ENCODE data around the gene MYLK.

The MYLK gene

DNA sequence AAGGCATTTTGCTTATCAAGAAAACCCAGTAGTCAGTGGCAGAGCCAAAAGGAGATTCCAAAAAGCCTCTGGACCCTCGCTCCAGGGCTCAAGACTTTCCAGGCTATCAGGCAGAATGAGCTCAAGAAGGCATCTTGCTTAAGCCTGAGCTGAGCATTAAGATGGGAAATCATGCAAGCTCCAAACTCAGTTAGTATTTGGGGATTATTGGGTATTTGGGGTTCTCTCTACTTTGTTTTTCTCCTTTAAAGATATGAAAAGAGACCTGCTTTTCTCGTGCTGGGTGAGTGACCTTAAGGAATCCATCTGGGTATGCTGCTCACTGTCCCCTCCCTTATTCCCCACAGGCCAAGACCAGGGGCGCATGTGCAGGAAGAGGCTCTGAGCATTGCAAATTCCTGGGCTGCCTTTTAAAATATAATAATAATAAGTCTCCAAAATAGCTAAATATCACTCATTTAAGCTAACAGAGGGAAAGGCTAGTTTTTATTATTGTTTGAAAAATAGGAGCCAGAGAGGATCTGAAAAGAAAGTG is 223.9 kb downstream of the MYLK start:
- DNase-seq, result no peak

DNA sequence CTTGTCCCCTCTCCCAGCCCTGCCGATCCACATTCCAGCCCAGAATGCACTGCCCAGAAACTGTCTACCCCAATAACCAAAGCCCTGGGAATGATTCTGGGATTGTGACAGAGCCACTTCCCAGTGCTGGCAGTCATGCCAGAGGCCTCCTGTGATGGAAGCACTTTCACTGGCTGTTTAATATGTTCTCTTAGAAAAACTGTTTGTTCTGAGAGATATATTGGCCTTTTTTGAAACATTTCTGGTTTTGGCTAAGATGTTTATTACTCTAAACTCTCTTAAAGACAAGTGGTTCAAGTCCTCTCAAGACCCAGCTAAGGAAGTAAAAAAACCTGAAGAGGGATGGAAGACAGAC is 225.3 kb downstream of the MYLK start:
- DNase-seq, result no peak

DNA sequence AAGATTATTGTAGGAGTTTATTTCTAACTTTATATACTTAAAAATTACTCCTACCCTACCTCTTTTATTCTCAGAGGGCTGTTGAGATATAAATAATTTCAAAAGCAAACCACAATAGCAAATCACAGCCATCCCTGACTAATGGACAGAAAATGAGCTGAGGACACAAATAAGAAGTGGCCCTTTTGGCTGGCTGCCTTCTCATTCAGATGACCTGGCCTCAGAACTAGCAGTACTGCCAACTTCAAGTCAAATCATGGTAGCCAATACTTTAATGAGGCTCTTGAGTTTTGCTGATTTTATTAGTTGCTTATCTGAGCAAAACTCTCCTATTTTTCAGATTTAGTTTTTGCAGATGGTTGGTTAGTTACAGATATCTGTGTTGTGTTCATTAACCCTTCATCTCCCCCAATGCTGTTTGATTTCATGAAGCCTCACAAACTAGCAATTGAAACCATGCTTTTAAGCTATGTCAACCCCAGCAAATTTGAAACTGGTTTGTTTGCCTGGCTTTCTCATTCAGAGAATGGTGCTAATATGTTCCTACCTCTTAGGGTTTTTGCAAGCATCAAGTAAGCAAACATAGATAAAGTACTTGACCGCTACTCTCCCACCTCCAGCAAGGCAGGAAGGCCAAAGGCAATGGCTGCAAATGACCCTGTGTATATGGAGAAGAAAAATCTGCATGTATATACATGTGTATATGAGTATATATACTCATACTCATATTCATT is 225.8 kb downstream of the MYLK start:
- DNase-seq, result no peak

DNA sequence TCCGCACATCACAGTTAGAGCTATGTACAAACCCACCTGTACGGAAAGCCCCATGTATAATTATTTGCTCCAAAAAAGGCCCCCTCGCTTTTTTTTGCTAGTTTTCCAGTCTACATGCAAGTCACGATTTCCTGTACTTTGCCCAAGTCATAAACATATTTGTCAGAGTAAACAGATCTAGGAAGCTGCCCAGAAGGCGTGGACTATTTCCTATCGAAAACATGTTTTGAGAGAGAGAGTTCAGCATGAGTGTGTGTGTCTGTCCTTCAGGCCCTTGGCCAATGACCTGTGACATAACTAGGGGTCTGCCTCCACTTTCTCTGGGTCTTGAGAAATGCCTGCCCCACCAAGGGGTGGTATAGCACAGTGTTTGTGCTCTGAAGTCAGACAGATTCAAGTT is 226.6 kb downstream of the MYLK start:
- DNase-seq, result no peak

DNA sequence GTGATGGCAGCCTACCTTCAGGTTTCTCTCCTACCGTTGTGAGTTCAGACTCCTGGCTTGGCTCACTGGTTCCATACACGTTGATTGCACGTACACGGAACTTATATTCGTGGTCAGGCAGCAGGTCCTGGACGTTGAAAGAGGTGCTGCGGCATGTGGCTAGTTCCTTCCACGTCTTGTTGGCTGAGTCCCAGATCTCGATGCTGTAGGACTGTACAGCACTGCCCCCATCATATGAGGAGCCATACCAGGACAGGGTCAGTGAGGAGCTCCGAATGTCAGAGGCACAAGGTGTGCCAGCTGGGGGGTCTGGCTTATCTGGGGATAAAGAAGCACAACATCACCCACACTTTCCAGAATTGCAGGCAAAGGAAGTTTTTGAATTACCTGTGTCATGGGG is 227.0 kb downstream of the MYLK start:
- DNase-seq, result no peak

DNA sequence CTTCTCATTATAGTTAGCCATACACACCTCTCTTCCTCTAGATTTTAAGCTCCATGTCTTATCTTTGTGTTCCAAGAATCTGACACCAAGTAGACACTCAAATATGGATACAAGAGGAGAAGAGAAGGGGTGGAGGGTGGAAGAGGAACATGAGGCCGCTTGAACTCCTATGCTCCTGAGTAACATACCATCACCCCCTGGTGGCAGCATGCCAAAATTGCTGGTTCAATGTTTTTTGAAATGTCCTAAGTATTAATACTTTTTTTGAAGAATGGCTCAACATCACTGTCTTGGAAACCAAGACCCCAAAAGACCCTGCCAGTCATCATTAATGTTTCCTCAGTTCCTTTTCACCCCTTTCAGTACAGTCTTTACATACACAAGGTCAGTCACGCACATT is 227.4 kb downstream of the MYLK start:
- DNase-seq, result no peak

DNA sequence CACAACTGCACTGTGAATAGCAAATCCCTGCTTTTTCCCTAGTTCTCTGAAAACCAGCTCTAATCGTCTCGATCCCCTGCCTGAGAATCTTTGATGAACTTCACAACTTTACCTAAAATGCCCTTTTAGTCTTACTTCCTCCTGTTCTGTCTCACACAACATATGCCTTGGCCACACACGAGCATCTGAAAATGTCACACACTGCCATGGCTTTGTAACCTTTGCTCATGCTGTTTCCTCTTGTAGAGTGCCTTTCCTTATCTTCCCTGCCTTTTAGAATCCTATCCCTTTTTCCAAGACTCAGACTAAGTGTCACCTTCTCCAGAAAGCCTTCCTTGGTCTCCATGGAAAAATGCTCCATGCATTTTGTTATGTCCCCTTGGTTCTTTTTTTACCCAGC is 227.9 kb downstream of the MYLK start:
- DNase-seq, result no peak

DNA sequence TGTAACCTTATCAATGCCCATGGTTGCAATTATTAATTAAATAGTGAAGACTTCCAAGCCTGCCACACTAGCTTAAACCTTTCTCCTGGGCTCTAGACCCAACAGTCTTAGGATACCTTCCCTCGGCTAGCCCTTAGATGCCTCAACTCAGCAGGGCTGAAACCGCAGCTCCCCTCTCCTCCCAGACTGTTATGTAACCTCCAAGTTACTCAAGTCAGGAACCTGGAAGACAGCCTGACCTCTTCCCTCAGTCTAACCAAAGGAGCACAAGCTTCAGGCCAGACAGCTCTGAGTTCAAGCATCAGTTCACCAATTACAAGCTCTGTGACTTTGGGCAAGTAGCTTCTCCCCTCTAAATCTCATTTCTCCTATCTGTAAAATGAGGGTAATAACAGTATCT is 228.7 kb downstream of the MYLK start:
- DNase-seq, result no peak

DNA sequence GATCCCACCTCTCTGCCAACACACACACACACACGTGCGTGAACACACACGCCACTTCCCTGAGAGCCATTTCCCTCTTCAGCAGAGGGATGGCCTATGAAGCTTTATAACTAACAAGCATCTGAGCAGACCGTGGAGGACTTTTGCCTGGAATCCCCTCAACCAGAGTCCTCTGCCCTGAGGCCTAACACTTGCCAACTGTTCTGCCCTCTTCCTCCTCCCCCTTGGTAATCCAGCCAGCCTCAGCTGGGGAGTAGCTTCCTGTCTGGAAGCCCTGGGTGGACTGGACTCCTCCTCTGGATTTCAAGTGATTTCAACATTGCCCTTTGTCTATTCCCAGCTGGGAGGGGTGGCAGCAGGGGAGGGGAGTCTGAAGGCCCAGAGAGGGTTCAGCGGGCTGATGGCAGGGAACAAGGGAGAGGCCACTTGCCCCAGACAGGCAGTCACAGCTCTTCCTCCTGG is 230.9 kb downstream of the MYLK start:
- no peak for DNase-seq

DNA sequence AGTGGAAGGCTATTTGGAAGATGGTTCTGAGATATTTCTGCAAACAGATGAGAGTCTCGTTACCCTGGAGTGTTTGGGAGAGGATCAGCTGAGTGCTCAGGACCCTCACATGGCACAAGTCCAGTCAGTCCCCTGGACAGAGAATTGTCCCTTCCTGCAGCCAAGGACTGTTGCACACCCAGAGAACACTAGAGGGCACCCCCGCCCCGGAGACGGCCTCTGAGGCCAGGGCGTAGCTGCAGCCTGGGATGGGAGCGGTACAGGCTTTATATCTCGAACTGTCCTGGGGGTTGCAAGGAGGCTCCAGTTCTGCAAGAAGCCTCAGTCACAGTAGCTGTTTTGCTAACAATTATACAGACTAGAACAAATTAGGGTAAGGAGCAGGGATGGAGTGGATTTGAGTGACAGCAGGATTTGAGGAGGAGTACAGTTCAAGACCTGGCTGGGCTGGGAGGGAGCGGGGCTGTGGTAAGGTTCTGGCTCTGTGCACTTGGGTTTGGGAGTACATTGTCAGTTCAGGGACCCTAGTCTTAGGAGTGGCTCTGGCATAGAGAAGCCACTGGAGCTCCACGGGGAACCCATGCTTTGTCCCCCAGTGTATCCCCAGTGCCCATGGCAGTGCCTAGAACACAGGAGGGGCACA is 231.7 kb downstream of the MYLK start:
- DNase-seq, result no peak

DNA sequence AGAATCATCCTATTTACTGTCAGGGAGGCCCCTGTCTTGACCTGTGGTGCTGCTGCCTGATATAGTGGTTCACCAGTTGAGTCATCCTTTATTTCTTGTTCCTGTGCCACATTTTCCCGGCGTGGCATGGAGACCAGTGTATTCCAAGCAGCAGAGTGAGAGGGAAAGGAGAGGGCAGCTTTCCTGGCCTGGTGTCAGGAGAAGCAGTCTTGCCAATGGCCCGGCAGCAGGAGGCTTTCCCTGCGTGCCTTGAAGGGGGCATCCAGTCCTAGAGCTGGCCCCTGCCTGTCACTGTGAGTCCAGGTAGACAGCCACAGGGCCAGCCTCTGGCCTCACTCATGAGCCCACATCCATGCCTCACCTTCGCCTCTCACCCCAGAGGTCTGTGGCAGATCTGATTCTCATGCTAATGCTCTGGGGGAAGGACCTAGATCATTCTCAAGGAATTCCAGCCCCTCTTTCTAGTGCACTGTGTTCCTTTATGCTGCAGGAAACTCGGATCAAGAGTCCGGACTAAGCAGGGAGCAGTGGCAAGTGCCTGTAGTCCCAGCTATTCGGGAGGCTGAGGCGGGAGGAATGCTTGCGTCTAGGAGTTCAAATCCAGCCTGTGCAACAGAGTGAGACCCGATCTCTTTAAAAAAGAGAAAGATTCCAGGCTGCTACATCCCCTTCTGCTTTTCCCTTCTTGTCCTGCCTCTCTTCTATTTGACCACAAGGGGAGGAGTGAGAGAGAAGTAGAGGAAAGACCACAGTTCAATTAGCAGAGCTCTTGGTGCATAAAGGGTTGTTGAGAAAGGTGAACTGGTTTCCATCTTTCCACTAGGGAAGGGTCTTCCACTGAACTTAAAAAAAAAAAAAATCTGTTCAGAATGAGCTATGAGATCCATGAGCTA is 232.4 kb downstream of the MYLK start:
- no peak for DNase-seq

DNA sequence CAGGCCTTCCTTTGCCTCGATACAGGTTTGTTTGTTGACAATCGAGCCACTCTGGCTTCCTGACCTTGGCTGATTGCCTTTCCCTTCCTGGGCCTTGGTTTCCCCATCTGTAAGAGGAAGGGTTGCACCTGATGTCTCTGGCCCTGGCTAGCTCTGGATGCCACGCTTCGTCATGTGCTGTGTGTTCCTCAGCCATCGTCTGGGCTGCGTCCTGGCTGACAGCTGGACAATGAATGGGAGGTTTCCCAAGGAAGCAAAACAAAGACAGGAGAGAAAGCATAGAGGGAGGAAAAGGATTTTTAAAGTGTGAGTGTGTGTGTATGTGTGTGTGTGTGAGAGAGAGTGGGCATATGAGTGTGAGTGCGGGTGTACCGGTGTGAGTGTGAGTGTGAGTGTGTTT is 234.0 kb downstream of the MYLK start:
- no peak for DNase-seq

DNA sequence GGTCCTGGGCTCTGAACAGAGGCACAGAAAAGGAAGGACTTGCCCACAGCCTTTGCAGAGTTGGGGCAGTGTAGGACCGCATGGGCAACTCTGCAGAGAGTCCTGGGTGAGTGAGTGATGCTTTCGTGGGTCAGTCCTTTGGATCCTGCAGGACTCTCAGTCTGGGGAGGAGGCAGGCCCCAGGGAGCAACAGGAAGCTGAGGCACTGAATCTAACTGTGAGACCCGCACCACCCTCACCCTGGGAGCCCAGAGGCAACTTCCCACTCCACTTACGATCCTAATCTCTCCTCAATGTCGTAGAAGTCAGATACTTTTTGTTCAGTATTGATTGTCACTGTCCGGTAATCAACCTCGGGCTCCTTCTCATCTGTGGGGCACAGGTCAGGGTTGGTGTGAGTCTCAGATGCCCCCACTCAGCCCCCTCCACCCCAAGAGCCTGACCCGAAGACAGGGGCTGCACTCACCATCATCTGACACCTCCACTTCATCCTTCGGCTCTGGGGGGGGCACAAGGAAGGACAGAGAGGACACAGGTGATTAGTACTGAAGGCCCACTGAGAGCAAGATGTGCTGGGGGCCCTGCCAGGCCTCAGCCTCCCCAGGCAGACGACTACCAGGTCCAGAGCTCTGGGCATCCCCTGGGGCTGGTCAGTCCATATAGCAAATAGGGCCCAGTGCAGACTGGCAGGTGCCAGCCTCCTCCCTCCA is 235.3 kb downstream of the MYLK start:
- DNase-seq, result no peak

DNA sequence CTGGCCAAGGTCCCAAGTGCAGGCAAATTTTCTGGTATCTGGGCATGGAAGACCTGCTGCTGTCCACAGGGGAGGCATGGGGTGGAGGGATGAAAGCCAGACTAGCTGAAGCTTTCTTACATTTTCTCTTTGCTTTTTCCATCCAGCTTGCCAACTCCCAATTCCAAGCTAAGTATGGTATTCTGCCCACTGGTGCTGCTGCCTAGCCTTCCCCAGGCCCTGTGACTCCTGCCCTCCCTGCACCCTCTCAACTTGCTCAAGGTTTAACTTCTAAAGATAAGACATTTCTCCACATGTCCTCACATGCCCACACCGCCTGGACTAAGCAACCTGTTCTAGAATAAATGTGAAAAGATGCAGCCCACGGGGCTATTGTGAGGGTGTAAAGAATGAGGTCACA is 239.8 kb downstream of the MYLK start:
- no peak for DNase-seq

DNA sequence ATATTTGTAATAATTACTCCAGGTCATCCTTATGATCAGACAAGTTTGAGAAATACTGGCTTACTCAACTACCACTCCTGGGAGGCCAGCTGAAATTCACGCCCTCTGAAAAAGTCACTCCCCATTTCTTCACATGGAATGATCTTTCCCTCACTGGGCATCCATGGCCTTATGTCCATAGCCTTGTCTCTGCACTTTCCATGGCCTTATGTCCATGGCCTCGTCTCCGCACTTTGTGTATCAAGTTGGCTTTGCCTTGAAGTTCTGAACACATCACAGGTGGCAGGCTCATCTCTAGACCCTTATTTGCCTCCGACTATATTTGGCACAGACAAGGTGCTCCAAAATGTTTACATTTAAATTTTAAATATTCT is 241.2 kb downstream of the MYLK start:
- DNase-seq, result no peak

DNA sequence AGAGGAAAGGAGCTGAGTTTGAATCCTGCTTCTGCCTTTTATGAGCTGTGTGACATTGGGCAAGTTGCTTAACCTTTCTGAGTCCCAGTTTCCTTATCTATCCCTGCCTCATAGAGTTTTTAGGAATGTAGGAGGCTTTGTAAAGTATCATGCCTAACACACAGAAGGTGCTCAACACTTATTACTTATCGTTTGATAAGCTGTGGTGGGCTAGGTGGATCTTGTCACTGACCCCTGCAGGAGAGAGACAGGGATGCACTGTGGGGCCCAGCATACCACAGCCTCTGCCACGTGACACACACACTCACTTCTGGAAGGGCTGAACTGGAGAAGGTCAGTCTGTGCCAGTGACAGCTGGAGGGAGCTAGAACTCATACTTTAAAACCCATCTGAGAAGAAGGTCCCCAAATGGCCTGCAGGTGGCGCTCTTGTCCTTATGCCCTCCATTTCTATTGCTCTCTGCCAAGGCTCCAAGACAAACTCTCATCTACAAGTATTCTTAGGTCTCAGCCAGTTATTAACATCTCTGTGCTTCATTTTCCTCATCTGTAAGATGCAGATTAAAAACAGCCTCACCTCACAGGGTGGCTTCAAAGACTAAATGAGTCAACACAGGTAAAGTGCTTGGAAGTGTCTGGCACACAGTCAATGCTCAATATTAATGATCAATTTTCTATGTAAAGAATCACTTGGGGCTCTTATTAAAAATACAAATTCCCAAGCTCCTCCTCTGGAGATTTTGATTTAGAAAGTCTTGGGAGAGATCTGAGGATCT is 241.8 kb downstream of the MYLK start:
- no peak for DNase-seq

DNA sequence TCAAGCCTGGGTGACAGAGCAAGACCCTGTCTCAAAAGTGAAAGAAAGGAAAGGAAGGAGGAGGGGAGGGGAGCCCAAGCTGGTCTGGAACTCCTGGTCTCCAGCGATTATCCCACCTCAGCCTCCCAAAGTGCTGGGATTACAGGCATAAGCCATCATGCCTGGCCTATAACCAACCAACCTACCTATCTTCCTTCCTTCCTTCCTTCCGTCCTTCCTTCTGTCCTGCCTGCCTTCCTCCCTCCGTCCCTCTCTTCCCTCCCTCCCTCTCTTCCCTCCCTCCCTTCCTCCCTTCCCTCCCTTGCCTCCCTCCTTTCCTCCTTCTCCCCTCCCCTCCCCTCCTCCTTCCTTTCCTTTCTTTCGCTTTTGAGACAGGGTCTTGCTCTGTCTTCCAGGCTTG is 242.6 kb downstream of the MYLK start:
- no peak for DNase-seq

DNA sequence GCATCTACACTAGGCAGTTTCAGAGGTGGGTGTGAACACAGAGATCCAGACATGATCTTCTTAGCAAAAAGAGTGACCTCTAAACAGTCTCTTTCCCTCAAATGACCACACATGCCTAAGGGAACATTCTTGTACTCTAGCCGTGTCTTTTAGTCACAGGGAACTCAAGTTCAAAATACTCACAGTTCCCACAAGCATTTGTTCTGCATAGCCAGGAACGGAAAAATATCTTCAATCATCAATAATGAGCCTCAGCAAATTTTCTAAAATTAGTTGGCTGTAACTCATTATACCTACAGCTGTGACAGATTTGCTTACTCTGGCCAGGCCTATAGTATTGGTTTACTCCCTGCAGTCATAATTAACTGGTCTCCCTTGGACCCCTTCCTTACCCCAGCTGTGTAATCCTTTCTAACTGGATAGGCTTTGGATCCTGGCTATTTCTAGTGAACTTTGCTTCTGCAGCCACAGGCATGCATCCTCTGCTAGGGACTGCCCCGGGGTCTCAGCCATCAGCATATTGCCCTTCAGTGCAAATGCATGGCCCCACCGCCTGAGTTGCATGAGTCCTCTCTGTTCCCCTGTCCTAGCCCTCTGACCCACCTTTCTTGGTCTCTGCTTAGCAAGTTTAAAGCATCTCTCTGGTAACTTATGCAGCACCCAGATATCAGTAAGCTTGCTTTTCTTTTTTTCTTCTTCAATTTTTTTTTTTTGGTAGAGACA is 243.2 kb downstream of the MYLK start:
- DNase-seq, result no peak

DNA sequence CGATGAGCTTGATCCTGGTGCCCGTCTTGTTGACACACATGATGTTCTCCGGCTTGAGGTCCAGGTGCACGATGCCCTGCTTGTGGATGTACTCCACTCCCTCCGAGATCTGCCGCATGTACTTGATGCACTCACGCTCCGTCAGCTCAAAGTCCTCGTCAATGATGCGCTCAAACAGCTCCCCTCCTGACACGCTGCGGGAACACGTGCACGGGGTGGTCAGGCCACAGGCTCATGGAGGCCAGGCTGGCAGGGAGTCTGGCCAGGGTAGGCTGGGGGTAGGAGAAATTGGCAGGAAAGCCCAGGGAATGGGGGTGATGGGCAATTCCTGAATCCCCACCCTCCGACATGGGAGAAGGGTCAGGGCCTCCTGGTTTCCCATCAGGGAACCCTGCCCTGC is 243.8 kb downstream of the MYLK start:
- DNase-seq, result no peak

DNA sequence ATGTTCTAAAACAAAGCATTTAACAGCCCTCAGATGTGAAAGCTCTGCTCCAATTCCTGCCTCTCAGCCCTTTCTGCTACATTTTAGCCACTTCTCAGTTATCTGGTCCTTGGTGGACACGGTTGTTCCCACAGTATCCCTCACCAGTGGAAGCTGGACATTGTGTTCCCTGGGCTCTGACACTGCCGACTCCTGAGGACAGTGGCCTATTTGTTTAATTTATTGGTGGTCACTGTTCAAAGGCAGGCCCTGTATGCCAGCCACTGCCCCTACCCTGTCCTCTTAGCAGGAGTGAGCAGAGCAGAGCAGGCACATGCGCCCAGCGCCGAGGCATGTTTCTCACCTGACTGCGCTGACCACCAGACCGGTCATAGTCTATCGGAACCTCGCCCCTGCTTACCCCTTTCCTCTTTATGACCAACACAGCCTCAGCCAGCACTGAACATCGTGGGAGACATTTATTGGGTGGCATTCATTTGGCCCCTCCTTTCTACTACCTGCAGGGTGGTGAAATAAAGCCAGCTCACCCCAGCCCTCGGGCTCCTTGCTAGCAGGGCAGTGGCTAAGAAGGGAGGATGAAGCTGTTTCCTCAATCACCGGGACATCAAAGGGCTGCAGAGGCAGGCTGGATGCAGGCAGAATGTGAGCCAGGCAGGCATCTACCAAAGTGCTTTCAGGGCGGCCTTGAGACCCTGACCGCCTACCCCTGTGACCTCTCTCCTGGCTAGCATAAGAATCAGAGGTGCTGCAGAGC is 245.0 kb downstream of the MYLK start:
- no peak for DNase-seq

DNA sequence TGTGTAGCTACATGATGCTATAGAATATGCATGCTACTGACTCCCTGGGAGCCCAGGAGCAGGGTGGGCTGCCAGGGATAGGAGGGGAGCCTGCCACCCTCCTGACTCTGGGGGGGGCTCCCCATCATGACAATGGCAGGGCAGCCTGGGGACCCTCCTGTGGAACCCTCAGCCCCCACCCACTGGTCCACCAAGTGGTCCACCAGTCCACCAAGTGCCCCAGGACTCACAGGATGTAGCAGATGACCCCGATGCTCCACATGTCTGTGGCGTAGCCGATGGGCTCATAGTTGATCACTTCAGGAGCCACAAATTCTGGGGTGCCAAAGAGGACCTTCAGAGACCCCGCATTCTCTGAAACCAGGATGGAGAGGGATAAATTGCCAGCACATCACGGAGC is 246.3 kb downstream of the MYLK start:
- DNase-seq, result no peak

Measured in NCI-H1436 treated with DMSO at 0.1 percent for 48 hours (cell line).